Neural progenitor cell (in vitro differentiated cells): ENCODE measurements around the gene TRIP4. TPM values are rescaled to one million over a fixed set of nuclear protein-coding genes. Genes with fewer than 3 reads are reported as not detected.
"Not testable (repeated sequence)": the region's sequence is repeated elsewhere in the genome, so short reads cannot be mapped to it uniquely, and the experiment has no call there.

Source experiments
- DNase-seq: peaks from one replicate; pipeline ENCODE4 v3.0.0-alpha.2; 2016; ENCODE audit warnings: low spot score
- H2AFZ ChIP-seq: fragments of 200-600 bp; sonication (generic); replicated peaks from 2 replicates; pipeline ENCODE4 v1.6.1; 2016; ENCODE audit warnings: antibody characterized with exemption
- H3F3A ChIP-seq: fragments of 200-600 bp; sonication (generic); 2 replicates; pipeline ENCODE4 v1.6.1; 2016; ENCODE audit warnings: antibody characterized with exemption, low read depth
- H3K27ac ChIP-seq: fragments of 200-600 bp; sonication (generic); 2 replicates; pipeline ENCODE4 v1.5.1; 2016; ENCODE audit warnings: mild to moderate bottlenecking
- H3K27me3 ChIP-seq: fragments of 200-600 bp; sonication (generic); 2 replicates; pipeline ENCODE4 v1.6.1; 2016; ENCODE audit warnings: mild to moderate bottlenecking, moderate library complexity
- H3K36me3 ChIP-seq: fragments of 200-600 bp; sonication (generic); 2 replicates; pipeline ENCODE4 v1.5.1; 2016
- H3K4me1 ChIP-seq: fragments of 200-600 bp; sonication (generic); 2 replicates; pipeline ENCODE4 v1.6.1; 2016; ENCODE audit warnings: mixed run types
- H3K4me2 ChIP-seq: fragments of 200-600 bp; sonication (generic); 2 replicates; pipeline ENCODE4 v1.6.1; 2016
- H3K4me3 ChIP-seq: fragments of 200-600 bp; sonication (generic); 2 replicates; pipeline ENCODE4 v1.5.1; 2016
- H3K79me2 ChIP-seq: fragments of 200-600 bp; sonication (generic); 2 replicates; pipeline ENCODE4 v1.6.1; 2016; ENCODE audit warnings: low read depth
- H3K9ac ChIP-seq: fragments of 200-600 bp; sonication (generic); 2 replicates; pipeline ENCODE4 v1.6.1; 2016
- H3K9me3 ChIP-seq: fragments of 200-600 bp; sonication (generic); 2 replicates; pipeline ENCODE4 v1.5.1; 2016; ENCODE audit warnings: low read depth
- H4K20me1 ChIP-seq: fragments of 200-600 bp; sonication (generic); 2 replicates; pipeline ENCODE4 v1.6.1; 2016; ENCODE audit warnings: low read depth
- H3K27ac Mint-ChIP-seq: 3 replicates; pipeline ENCODE4 v1.8.0; 2021; ENCODE audit warnings: mixed read lengths
- H3K27me3 Mint-ChIP-seq: 2 replicates; pipeline ENCODE4 v1.8.0; 2022; ENCODE audit warnings: low read depth, mild to moderate bottlenecking, inconsistent platforms, moderate library complexity, mixed read lengths; ENCODE audit not compliant: insufficient read depth
- H3K36me3 Mint-ChIP-seq: 3 replicates; pipeline ENCODE4 v1.8.0; 2021; ENCODE audit warnings: mixed read lengths
- H3K4me1 Mint-ChIP-seq: 3 replicates; pipeline ENCODE4 v1.8.0; 2021; ENCODE audit warnings: mixed read lengths
- H3K4me3 Mint-ChIP-seq: 3 replicates; pipeline ENCODE4 v1.8.0; 2021; ENCODE audit warnings: mild to moderate bottlenecking, moderate library complexity, mixed read lengths
- H3K9me3 Mint-ChIP-seq: 3 replicates; pipeline ENCODE4 v1.8.0; 2020; ENCODE audit warnings: mixed read lengths
- EZH2 ChIP-seq: fragments of 200-600 bp; sonication (generic); IDR thresholded peaks from 2 replicates; pipeline ENCODE4 v1.6.1; 2017; ENCODE audit warnings: antibody characterized with exemption, mild to moderate bottlenecking, moderate library complexity
- EZH2phosphoT487 ChIP-seq: fragments of 200-600 bp; sonication (generic); IDR thresholded peaks from 2 replicates; pipeline ENCODE4 v1.6.1; 2017; ENCODE audit warnings: antibody characterized with exemption
- total RNA-seq: library from RNA; depleted of rRNA; stranded (reverse); fragments of >200 nt; gene quantifications from 2 replicates; pipeline ENCODE4 v1.2.3, GENCODE V29; 2015; ENCODE audit warnings: low replicate concordance
- TF ChIP-seq, protein P1 (sequence below): fragments of 200-600 bp; sonication (generic); IDR thresholded peaks from 2 replicates; pipeline ENCODE4 v1.5.1; 2017; ENCODE audit warnings: antibody characterized with exemption, mild to moderate bottlenecking

The TRIP4 gene
- total RNA-seq, 1 donor from 2014 or later = 17.3 TPM

DNA sequence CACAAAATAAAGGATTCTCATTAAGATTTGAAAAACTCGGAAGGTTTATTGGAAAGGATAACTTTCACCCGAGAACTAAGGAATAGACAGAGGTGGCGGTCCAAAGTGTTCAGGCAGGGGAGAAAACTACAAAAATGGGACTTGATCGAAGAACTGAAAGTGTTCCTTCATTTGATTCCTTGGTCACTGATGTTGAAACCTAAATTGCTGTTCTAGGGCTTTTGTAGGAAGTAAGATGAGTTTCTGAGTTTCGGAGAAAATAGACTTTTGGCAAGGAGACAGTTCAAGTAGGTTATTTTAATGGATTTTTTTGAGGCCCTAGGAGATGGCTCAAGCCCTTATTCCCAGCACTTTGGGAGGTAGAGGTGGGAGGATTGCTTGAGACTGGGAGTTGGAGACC is 1.4 kb downstream of the TRIP4 start:
- H3K4me3 ChIP-seq = peak overlapping the region; percentile 90
- DNase-seq = no peak
- TF ChIP-seq EZH2 (no peak), EZH2phosphoT487 (no peak)
- TF ChIP-seq, protein P1, sequence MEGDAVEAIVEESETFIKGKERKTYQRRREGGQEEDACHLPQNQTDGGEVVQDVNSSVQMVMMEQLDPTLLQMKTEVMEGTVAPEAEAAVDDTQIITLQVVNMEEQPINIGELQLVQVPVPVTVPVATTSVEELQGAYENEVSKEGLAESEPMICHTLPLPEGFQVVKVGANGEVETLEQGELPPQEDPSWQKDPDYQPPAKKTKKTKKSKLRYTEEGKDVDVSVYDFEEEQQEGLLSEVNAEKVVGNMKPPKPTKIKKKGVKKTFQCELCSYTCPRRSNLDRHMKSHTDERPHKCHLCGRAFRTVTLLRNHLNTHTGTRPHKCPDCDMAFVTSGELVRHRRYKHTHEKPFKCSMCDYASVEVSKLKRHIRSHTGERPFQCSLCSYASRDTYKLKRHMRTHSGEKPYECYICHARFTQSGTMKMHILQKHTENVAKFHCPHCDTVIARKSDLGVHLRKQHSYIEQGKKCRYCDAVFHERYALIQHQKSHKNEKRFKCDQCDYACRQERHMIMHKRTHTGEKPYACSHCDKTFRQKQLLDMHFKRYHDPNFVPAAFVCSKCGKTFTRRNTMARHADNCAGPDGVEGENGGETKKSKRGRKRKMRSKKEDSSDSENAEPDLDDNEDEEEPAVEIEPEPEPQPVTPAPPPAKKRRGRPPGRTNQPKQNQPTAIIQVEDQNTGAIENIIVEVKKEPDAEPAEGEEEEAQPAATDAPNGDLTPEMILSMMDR = no peak
- H3K36me3 Mint-ChIP-seq = peaks cover 5% of the 10 kb centered on the region
- no peaks in the 10 kb centered on the region for H3K9me3 Mint-ChIP-seq
- no peaks in the 10 kb centered on the region for H3K9me3 ChIP-seq
- peak overlapping the region; percentile 98 for H3K4me3 Mint-ChIP-seq
- H3K4me1 ChIP-seq = no peaks in the 10 kb centered on the region
- H3K4me2 ChIP-seq = peak overlapping the region; percentile 86
- H4K20me1 ChIP-seq = no peaks in the 10 kb centered on the region
- no peaks in the 10 kb centered on the region for H3K36me3 ChIP-seq
- no peak overlapping the region for H3K27ac Mint-ChIP-seq
- peaks cover 11% of the 10 kb centered on the region for H3K4me1 Mint-ChIP-seq
- peaks cover 2% of the 10 kb centered on the region for H3K27me3 Mint-ChIP-seq
- H3K27me3 ChIP-seq = no peaks in the 10 kb centered on the region
- H3F3A ChIP-seq = no peaks in the 10 kb centered on the region
- no peak overlapping the region for H2AFZ ChIP-seq
- no peak overlapping the region for H3K9ac ChIP-seq
- H3K27ac ChIP-seq = no peak overlapping the region
- H3K79me2 ChIP-seq = peaks cover 33% of the 10 kb centered on the region

DNA sequence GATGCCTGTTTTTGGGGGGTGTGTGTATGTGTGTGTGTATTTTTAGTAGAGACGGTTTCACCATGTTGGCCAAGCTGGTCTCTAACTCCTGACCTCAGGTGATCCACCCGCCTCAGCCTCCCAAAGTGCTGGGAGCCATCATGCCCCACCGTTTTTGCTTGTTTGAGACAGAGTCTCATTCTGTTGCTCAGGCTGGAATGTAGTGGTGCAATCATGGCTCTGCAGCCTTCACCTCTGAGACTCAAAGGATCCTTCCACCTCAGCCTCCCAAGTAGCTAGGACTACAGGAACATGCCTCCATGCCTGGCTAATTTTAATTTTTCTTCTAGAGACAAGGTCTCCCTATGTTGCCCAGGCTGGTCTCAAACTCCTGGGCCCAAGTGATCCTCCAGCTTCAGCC is 4.8 kb downstream of the TRIP4 start:
- H4K20me1 ChIP-seq, H3K9me3 Mint-ChIP-seq, H2AFZ ChIP-seq, H3K4me1 Mint-ChIP-seq, H3K27ac ChIP-seq, H3K27me3 Mint-ChIP-seq, H3K27me3 ChIP-seq, H3K36me3 ChIP-seq, H3K4me2 ChIP-seq, H3K36me3 Mint-ChIP-seq, H3K4me3 Mint-ChIP-seq, H3F3A ChIP-seq, H3K4me3 ChIP-seq, H3K27ac Mint-ChIP-seq, H3K4me1 ChIP-seq, DNase-seq, H3K9me3 ChIP-seq, H3K9ac ChIP-seq: not testable (repeated sequence)
- peaks cover 33% of the 10 kb centered on the region for H3K79me2 ChIP-seq

DNA sequence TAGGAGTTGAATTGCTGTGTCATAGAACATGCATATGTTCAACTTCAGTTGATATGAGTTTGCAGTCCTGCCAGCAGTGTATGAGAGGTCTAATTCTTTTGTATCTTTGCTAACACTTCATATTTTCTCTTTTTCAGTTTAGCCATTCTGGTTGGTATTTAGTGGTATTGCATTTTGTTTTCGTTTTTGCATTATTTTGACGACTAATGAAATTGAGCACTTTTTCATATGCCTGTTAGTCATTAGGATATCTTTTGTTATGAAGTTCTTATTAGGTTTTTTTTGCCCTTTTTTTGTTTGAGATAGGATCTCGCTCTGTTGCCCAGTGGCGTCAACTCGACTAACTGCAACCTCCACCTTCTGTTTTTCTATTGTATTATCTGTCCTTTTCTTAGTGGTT is 9.2 kb downstream of the TRIP4 start:
- Mint-ChIP-seq H3K27me3 (no peaks in the 10 kb centered on the region), H3K9me3 (no peaks in the 10 kb centered on the region), H3K4me1 (no peaks in the 10 kb centered on the region), H3K36me3 (peaks cover 17% of the 10 kb centered on the region), H3K27ac (no peak overlapping the region), H3K4me3 (no peak overlapping the region)
- Histone ChIP-seq H3K27ac (no peak overlapping the region), H3K36me3 (peaks cover 11% of the 10 kb centered on the region), H3K9me3 (no peaks in the 10 kb centered on the region), H3K4me2 (no peak overlapping the region), H3K9ac (no peak overlapping the region), H3K4me3 (no peak overlapping the region), H3K4me1 (no peaks in the 10 kb centered on the region), H3F3A (no peaks in the 10 kb centered on the region), H4K20me1 (no peaks in the 10 kb centered on the region), H3K79me2 (no peaks in the 10 kb centered on the region), H3K27me3 (no peaks in the 10 kb centered on the region), H2AFZ (no peak overlapping the region)
- DNase-seq = no peak
- TF ChIP-seq, protein P1 = no peak
- TF ChIP-seq EZH2 (no peak), EZH2phosphoT487 (no peak)

DNA sequence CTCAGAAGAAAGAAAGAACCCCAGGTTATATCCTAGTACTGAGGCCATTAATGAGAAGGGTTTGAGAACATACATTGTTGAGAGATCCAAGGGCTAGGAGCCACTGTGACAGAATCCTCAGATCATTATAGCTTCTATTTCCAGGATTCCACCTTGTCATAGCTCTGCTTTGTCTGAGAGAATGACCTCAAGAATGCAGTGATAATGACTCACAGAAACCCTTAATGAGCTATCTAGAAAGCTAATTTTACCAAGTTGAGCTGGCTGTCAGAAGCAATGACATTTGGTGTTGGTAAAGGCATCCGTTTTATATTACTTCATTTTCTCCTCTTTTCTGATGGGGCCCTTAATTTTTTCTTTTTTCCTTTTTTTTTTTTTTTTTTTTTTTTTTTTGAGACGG is 10.9 kb downstream of the TRIP4 start:
- H3K9ac ChIP-seq = no peak overlapping the region
- no peak for DNase-seq
- no peak overlapping the region for H3K4me2 ChIP-seq
- TF ChIP-seq EZH2phosphoT487 (no peak), EZH2 (no peak)
- TF ChIP-seq, protein P1 = no peak
- Mint-ChIP-seq H3K27me3 (no peaks in the 10 kb centered on the region), H3K4me1 (no peaks in the 10 kb centered on the region), H3K36me3 (peaks cover 16% of the 10 kb centered on the region), H3K9me3 (no peaks in the 10 kb centered on the region), H3K4me3 (no peak overlapping the region), H3K27ac (no peak overlapping the region)
- H3K4me3 ChIP-seq = no peak overlapping the region
- peaks cover 13% of the 10 kb centered on the region for H3K36me3 ChIP-seq
- H3K27me3 ChIP-seq = no peaks in the 10 kb centered on the region
- H3F3A ChIP-seq = no peaks in the 10 kb centered on the region
- H3K4me1 ChIP-seq = no peaks in the 10 kb centered on the region
- H3K27ac ChIP-seq = no peak overlapping the region
- H3K9me3 ChIP-seq = no peaks in the 10 kb centered on the region
- no peak overlapping the region for H2AFZ ChIP-seq
- no peaks in the 10 kb centered on the region for H3K79me2 ChIP-seq
- no peaks in the 10 kb centered on the region for H4K20me1 ChIP-seq
